ENCODE measurements around the gene AMN.

AMN gene

DNA sequence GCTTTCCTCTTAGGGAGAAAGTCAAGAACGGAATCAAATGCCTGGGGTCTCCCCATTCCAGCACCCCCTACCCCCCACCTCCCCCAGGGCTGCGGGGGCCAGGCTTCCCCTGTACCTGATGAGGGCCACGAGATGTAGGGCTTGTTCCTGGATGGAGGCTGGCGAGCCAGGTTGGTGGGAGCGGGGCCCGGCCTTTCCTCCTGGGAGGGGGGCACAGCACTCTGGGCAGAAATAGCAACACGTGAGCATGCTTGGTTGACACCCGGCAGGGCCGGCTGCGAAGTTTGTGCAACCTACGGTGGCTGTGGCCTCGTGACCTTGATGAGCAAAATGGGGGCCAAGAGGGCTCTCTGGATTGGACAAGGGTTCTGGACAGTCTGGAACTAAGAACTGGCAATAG, 15.7 kb downstream of the AMN start:
- TF ChIP-seq, protein P1, sequence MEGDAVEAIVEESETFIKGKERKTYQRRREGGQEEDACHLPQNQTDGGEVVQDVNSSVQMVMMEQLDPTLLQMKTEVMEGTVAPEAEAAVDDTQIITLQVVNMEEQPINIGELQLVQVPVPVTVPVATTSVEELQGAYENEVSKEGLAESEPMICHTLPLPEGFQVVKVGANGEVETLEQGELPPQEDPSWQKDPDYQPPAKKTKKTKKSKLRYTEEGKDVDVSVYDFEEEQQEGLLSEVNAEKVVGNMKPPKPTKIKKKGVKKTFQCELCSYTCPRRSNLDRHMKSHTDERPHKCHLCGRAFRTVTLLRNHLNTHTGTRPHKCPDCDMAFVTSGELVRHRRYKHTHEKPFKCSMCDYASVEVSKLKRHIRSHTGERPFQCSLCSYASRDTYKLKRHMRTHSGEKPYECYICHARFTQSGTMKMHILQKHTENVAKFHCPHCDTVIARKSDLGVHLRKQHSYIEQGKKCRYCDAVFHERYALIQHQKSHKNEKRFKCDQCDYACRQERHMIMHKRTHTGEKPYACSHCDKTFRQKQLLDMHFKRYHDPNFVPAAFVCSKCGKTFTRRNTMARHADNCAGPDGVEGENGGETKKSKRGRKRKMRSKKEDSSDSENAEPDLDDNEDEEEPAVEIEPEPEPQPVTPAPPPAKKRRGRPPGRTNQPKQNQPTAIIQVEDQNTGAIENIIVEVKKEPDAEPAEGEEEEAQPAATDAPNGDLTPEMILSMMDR (IDR thresholded peaks at IDR 0.05; ENCODE audit: borderline replicate concordance, insufficient read depth, low read depth, low read length), result no peak

DNA sequence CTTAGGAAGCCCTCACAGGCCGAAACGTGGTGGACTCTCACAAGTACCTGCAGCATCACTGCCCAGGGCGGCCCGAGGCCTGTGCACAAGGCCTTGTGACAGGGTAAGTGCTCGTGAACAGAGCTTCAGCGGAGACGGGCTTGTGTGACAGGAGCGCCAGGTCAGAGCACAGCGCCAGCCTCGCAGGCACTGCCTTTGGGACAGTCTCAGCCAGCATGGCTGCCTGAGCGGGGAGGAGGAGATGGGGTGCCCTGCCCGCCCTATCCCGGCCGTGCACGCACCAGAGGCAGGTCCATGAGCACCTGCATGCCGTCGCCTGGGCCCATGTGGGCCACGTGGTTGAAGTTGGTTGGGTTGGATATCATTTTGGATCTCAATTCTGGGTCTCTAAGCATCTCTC, 16.9 kb downstream of the AMN start:
- TF ChIP-seq, protein P1 (IDR thresholded peaks at IDR 0.05; ENCODE audit: borderline replicate concordance, insufficient read depth, low read depth, low read length), result no peak
- no peak overlapping the region for H3K4me3 ChIP-seq (ENCODE audit: low read depth, low read length)

More for the DNA sequence above, 15.7 kb downstream of the AMN start:
- no peak overlapping the region for H3K4me3 ChIP-seq (ENCODE audit: low read depth, low read length)

- H3K4me3 ChIP-seq (ENCODE audit: low read depth, low read length), result no peak overlapping the region
- TF ChIP-seq, protein P1 (IDR thresholded peaks at IDR 0.05; ENCODE audit: borderline replicate concordance, insufficient read depth, low read depth, low read length), result no peak
These were observed 17.5 kb downstream of the AMN start for GRCh38 chr14:102939820-102940561.

- TF ChIP-seq, protein P1 (IDR thresholded peaks at IDR 0.05; ENCODE audit: borderline replicate concordance, insufficient read depth, low read depth, low read length), result no peak
- no peak overlapping the region for H3K4me3 ChIP-seq (ENCODE audit: low read depth, low read length)
These were observed 18.4 kb downstream of the AMN start for GRCh38 chr14:102940729-102941362.

DNA sequence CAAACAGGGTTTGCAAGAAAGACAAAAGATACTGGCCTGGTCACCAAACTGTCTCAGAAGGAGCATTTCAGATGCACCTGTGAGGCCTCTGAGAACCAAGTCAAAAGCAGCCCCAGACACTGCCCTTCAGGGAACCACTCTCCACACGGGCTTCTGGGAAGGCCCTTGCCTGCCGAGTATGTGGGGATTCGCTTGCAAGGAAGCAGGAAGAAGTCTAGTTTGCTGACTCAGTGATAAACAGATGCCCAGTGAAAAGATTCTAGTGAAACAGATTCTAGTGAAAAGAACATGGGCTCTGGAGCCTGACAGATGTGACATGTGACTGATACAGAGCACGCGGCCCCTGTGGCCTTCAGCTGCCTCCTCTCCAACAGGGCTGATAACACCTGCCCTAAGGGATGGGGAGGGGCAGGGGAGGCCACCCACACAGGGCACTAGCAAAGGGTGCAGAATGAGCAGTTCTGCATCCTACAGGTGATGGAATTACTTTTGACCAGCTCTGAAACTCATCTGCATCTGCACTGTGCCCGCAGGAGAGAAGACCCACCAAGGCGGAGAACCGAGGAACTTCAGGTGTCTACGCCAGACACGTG, 19.1 kb downstream of the AMN start:
- H3K4me3 ChIP-seq (ENCODE audit: low read depth, low read length), result no peak overlapping the region
- TF ChIP-seq, protein P1 (IDR thresholded peaks at IDR 0.05; ENCODE audit: borderline replicate concordance, insufficient read depth, low read depth, low read length), result no peak

DNA sequence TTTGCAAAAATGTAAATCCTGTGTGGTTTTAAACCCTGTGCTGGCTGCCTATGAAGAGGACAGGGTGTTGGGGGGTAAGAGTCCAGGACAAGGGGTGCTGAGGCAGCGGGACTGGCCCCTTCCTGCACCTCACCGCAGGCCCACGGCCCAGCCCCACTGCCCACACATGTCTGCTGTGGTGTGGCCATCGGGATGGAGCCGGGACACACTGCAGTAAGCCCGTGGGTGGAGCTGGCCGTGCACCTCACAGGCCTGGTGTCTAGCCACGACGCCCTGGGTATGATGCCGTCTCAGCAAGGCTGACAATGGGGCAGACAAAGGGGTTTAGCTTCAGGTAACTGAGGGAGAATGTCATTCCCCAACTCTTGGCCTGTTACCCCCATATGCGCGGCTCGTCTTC, 19.6 kb downstream of the AMN start:
- H3K4me3 ChIP-seq (ENCODE audit: low read depth, low read length), result no peak overlapping the region
- TF ChIP-seq, protein P1 (IDR thresholded peaks at IDR 0.05; ENCODE audit: borderline replicate concordance, insufficient read depth, low read depth, low read length), result no peak

Measured in GM12875 (cell line).